Naive thymus-derived CD4-positive, alpha-beta T cell (primary cell): Measurements from ENCODE around the gene CCDC47. TPM values are rescaled to one million over a fixed set of nuclear protein-coding genes. Genes with fewer than 3 reads are reported as not detected.
A peak's percentile ranks its signal among the peaks of the same experiment; 100 is the strongest.
"Not testable (repeated sequence)": the region's sequence is repeated elsewhere in the genome, so short reads cannot be mapped to it uniquely, and the experiment has no call there.

ENCODE experiments used
- ATAC-seq: fragments of 150-1000 bp; cut with Tn5 transposase; 2 replicates; pipeline ENCODE4 v1.10.0; 2021; ENCODE audit warnings: mild to moderate bottlenecking, moderate library complexity
- CTCF ChIA-PET: fragments of 350-600 bp; sonication (Branson Sonifier 250); formaldehyde crosslinking; loops from one replicate; lab custom pipeline; 2021; ENCODE audit warnings: antibody characterized with exemption; lab: Charles Lee
- POLR2A ChIA-PET: fragments of 350-600 bp; sonication (Branson Sonifier 250); formaldehyde crosslinking; loops from one replicate; lab custom pipeline; 2021; ENCODE audit warnings: antibody characterized with exemption, inconsistent platforms; lab: Charles Lee
- DNase-seq, 9 donors: peaks; one replicate each; pipeline versions ENCODE4 v3.0.0 to v3.0.0-alpha.2; 2020 to 2022; ENCODE audit warnings: mixed read lengths in 1 of 9
- H3K27ac ChIP-seq: one replicate; pipeline ENCODE4 v1.7.0; 2013; ENCODE audit warnings: mild to moderate bottlenecking, low read depth, low read length, moderate library complexity
- H3K27me3 ChIP-seq, 2 donors: one replicate each; pipeline ENCODE4 v1.7.0; 2013; ENCODE audit warnings: low read length in 2 of 2, mild to moderate bottlenecking in 2 of 2, moderate library complexity in 2 of 2; ENCODE audit not compliant: control insufficient read depth in 2 of 2, insufficient read depth in 2 of 2
- H3K36me3 ChIP-seq, 3 experiments: 1 replicate in 2 of 3; 2 replicates in 1 of 3; pipeline ENCODE4 v1.7.0; 2013; ENCODE audit warnings: low read length in 3 of 3, mild to moderate bottlenecking in 3 of 3, moderate library complexity in 1 of 3; ENCODE audit not compliant: insufficient read depth in 3 of 3, control insufficient read depth in 2 of 3
- H3K4me1 ChIP-seq, 2 donors: one replicate each; pipeline ENCODE4 v1.7.0; 2013; ENCODE audit warnings: low read length in 2 of 2, mild to moderate bottlenecking in 2 of 2, moderate library complexity in 1 of 2; ENCODE audit not compliant: control insufficient read depth in 2 of 2, insufficient read depth in 2 of 2
- H3K4me3 ChIP-seq: 2 replicates; pipeline ENCODE4 v1.7.0; 2013; ENCODE audit warnings: mild to moderate bottlenecking, low read length
- H3K9me3 ChIP-seq, 3 experiments: 1 replicate in 2 of 3; 2 replicates in 1 of 3; pipeline ENCODE4 v1.7.0; 2013; ENCODE audit warnings: low read length in 3 of 3; ENCODE audit not compliant: control insufficient read depth in 2 of 3
- H3K27ac Mint-ChIP-seq, 9 donors: one replicate each; pipeline ENCODE4 v1.8.0; 2020 to 2022; ENCODE audit warnings: mixed read lengths in 9 of 9, mild to moderate bottlenecking in 8 of 9, moderate library complexity in 5 of 9, inconsistent platforms in 2 of 9
- H3K27me3 Mint-ChIP-seq, 5 donors: one replicate each; pipeline ENCODE4 v1.8.0; 2021 to 2022; ENCODE audit warnings: mixed read lengths in 5 of 5, mild to moderate bottlenecking in 1 of 5
- H3K36me3 Mint-ChIP-seq, 5 donors: one replicate each; pipeline ENCODE4 v1.8.0; 2020 to 2022; ENCODE audit warnings: mixed read lengths in 5 of 5, mild to moderate bottlenecking in 3 of 5, inconsistent platforms in 1 of 5
- H3K4me1 Mint-ChIP-seq, 7 donors: one replicate each; pipeline ENCODE4 v1.8.0; 2020 to 2022; ENCODE audit warnings: mixed read lengths in 7 of 7, mild to moderate bottlenecking in 3 of 7, inconsistent platforms in 1 of 7
- H3K4me3 Mint-ChIP-seq, 10 donors: one replicate each; pipeline ENCODE4 v1.8.0; 2020 to 2022; ENCODE audit warnings: mild to moderate bottlenecking in 10 of 10, mixed read lengths in 10 of 10, moderate library complexity in 6 of 10, inconsistent platforms in 2 of 10
- H3K9me3 Mint-ChIP-seq, 11 donors: one replicate each; pipeline ENCODE4 v1.8.0; 2020 to 2022; ENCODE audit warnings: mixed read lengths in 11 of 11, mild to moderate bottlenecking in 4 of 11, inconsistent platforms in 1 of 11, moderate library complexity in 1 of 11
- intact Hi-C, 2 donors: fragments of 100-400 bp; cut with micrococcal nuclease; formaldehyde crosslinking; loops; one replicate each; pipeline ENCODE4 v1.15.1; 2023
- polyA plus RNA-seq, 2 donors: library from polyadenylated mRNA; unstranded; fragments of 300-500 nt; fragmentation: Illumina TruSeq; gene quantifications; one replicate each; pipeline ENCODE4 v1.2.3, GENCODE V29; 2021
- total RNA-seq, 6 experiments: library from RNA in 5 of 6; stranded (reverse) in 5 of 6; gene quantifications; 1 replicate in 5 of 6; 2 replicates in 1 of 6; pipeline ENCODE4 v1.2.3 and lab custom pipeline; 2021 to 2026

The CCDC47 gene
- total and polyA plus RNA-seq, 7 experiments from 2014 or later = 31.8 to 62.9 (median 34.7) TPM

- Histone ChIP-seq H3K27me3 (no peaks in the 10 kb centered on the region), H3K27ac (peak overlapping the region; percentile 96), H3K9me3 (no peaks in the 10 kb centered on the region), H3K36me3 (peaks cover 0 to 1% (median under 1%) of the 10 kb centered on the region in 3 experiments), H3K4me1 (peaks cover 0 to 8% of the 10 kb centered on the region in 2 donors), H3K4me3 (peak overlapping the region; percentile 74)
- Mint-ChIP-seq H3K36me3 (peaks cover 0 to 4% (median 0%) of the 10 kb centered on the region in 5 donors), H3K4me3 (peak overlapping the region; percentile 83 to 98 (median 89)), H3K27ac (peak overlapping the region; percentile 88 to 99 (median 93)), H3K4me1 (peaks cover 6 to 35% (median 24%) of the 10 kb centered on the region in 7 donors), H3K9me3 (peaks cover 0 to under 1% (median 0%) of the 10 kb centered on the region in 11 donors), H3K27me3 (no peaks in the 10 kb centered on the region)
- intact Hi-C loops = loop anchor here (1.0 to 2.0 kb wide), 9 partner anchors 12 to 190 kb away; partner anchors contain the start of genes CCDC47 (in 2 of the 2), DCAF7 (in 2 of the 2), FTSJ3 (in 2 of the 2) and MAP3K3 (in 2 of the 2)
- ATAC-seq = no peak
- POLR2A ChIA-PET = interaction anchor here (0.9 to 9.0 kb wide), 10 partner anchors 10 to 147 kb away, joined by 3 to 129 read pairs (median 5); partner anchors contain the start of genes CCDC47, DDX42, LIMD2 and MAP3K3
- DNase-seq = peak in 4 of 9 donors; percentile 9 to 19 (median 14)
- CTCF ChIA-PET = interaction anchor here (0.8 to 0.9 kb wide), 3 partner anchors 30 to 90 kb away, joined by 3 to 4 read pairs (median 3); no protein-coding TSS in a partner anchor
These were observed 32.8 kb downstream of the CCDC47 start for GRCh38 chr17:63740464-63741142.

GRCh38 chr17:63735691-63736090 is 37.7 kb downstream of the CCDC47 start:
- H3K27ac Mint-ChIP-seq = peak overlapping the region in 4 of 9 donors; percentile 12 to 56 (median 40)
- ATAC-seq (no peak), DNase-seq (no peak)
- ChIA-PET CTCF (no interaction called here), POLR2A (interaction anchor here (0.7 to 9.0 kb wide), 7 partner anchors 10 to 40 kb away, joined by 3 to 129 read pairs (median 5); partner anchors contain the start of genes CCDC47, DDX42 and LIMD2)
- H3K27me3 Mint-ChIP-seq = no peaks in the 10 kb centered on the region
- H3K36me3 Mint-ChIP-seq = peaks cover 0 to 4% (median 0%) of the 10 kb centered on the region in 5 donors
- H3K4me3 Mint-ChIP-seq = no peak overlapping the region
- H3K4me1 ChIP-seq = peaks cover 0 to 4% of the 10 kb centered on the region in 2 donors
- peaks cover 5 to 35% (median 26%) of the 10 kb centered on the region in 7 donors for H3K4me1 Mint-ChIP-seq
- H3K27me3 ChIP-seq = no peaks in the 10 kb centered on the region
- no peaks in the 10 kb centered on the region for H3K9me3 ChIP-seq
- no peak overlapping the region for H3K4me3 ChIP-seq
- H3K27ac ChIP-seq = no peak overlapping the region
- H3K9me3 Mint-ChIP-seq = peaks cover 0 to 2% (median 0%) of the 10 kb centered on the region in 11 donors
- intact Hi-C loops = no loop called here
- no peaks in the 10 kb centered on the region for H3K36me3 ChIP-seq

- intact Hi-C loops = loop anchor here in 1 of 2 donors (2.0 kb wide), 1 partner anchor 18 kb away; the partner anchor contains the start of gene STRADA
These were observed 51.0 kb downstream of the CCDC47 start for GRCh38 chr17:63722403-63722802.

DNA sequence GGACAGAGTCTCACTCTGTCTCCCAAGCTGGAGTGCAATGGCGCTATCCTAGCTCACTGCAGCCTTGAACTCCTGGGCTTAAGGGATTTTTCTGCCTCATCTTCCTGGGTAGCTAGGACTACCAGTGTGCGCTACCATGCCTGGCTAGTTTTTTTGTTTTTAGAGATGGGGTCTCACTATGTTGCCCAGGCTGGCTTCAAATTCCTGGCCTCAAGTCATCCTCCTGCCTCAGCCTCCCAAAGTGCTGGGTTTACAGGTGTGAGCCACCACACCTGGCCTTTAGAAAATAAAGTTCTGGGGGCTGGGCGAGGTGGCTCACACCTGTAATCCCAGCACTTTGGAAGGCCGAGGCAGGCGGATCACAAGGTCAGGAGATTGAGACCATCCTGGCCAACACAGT is 53.2 kb downstream of the CCDC47 start:
- H3K27ac Mint-ChIP-seq, H3K4me3 Mint-ChIP-seq, H3K4me1 ChIP-seq, intact Hi-C loops, H3K9me3 ChIP-seq, DNase-seq, H3K4me3 ChIP-seq, H3K36me3 ChIP-seq, H3K27me3 Mint-ChIP-seq, ATAC-seq, H3K9me3 Mint-ChIP-seq, H3K27ac ChIP-seq, H3K27me3 ChIP-seq: not testable (repeated sequence)
- ChIA-PET POLR2A (interaction anchor here (1.0 to 19.5 kb wide), 4 partner anchors 10 to 25 kb away, joined by 3 to 810 read pairs (median 6); partner anchors contain the start of gene LIMD2), CTCF (interaction anchor here (0.6 to 1.3 kb wide), 2 partner anchors 10 to 107 kb away, joined by 3 to 4 read pairs; no protein-coding TSS in a partner anchor)
- Mint-ChIP-seq H3K4me1 (peaks cover 0 to 11% (median 7%) of the 10 kb centered on the region in 7 donors), H3K36me3 (peaks cover 0 to 12% (median 5%) of the 10 kb centered on the region in 5 donors)

More at GRCh38 chr17:63722403-63722802, 51.0 kb downstream of the CCDC47 start:
- Histone ChIP-seq H3K4me1 (no peaks in the 10 kb centered on the region), H3K9me3 (no peaks in the 10 kb centered on the region), H3K36me3 (peaks cover 0 to 8% (median 0%) of the 10 kb centered on the region in 3 experiments), H3K27me3 (no peaks in the 10 kb centered on the region), H3K4me3 (no peak overlapping the region), H3K27ac (no peak overlapping the region)
- DNase-seq = no peak
- Mint-ChIP-seq H3K27me3 (no peaks in the 10 kb centered on the region), H3K36me3 (peaks cover 0 to 13% (median 8%) of the 10 kb centered on the region in 5 donors), H3K4me3 (no peak overlapping the region), H3K9me3 (no peaks in the 10 kb centered on the region), H3K27ac (no peak overlapping the region), H3K4me1 (peaks cover 0 to 7% (median 2%) of the 10 kb centered on the region in 7 donors)
- no peak for ATAC-seq
- ChIA-PET POLR2A (interaction anchor here (0.9 to 19.5 kb wide), 4 partner anchors 9 to 27 kb away, joined by 4 to 810 read pairs (median 14); no protein-coding TSS in a partner anchor), CTCF (interaction anchor here (0.6 kb wide), 1 partner anchor 122 kb away, joined by 6 read pairs; no protein-coding TSS in a partner anchor)

DNA sequence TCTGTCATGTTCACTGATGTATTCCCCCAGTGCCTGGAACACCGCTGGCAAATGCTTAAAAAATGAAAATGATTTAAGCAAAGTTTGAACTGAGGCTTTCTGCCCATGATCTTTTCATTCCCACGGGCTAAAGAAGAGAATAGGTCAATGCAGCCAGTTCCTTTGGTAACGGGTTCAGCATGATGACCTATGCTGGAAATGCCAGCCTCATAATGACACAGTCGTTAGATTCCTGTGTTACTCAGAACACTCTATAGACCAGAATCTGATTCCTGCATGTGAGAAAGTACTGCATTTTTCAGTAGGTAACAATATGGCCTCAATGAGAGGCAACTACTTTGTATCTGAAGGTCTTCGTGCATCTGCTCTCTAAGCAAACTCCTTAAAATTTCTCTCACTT is 54.4 kb downstream of the CCDC47 start:
- Histone ChIP-seq H3K4me1 (no peaks in the 10 kb centered on the region), H3K27me3 (no peaks in the 10 kb centered on the region), H3K9me3 (no peaks in the 10 kb centered on the region), H3K36me3 (peaks cover 0 to 13% (median 0%) of the 10 kb centered on the region in 3 experiments), H3K27ac (no peak overlapping the region), H3K4me3 (no peak overlapping the region)
- no peak for ATAC-seq
- ChIA-PET CTCF (interaction anchor here (1.3 kb wide), 1 partner anchor 9 kb away, joined by 4 read pairs; no protein-coding TSS in a partner anchor), POLR2A (interaction anchor here (1.0 to 19.5 kb wide), 3 partner anchors 14 to 23 kb away, joined by 5 to 810 read pairs (median 47); partner anchors contain the start of gene LIMD2)
- Mint-ChIP-seq H3K4me1 (peaks cover 0 to 11% (median 7%) of the 10 kb centered on the region in 7 donors), H3K36me3 (peaks cover 0 to 11% (median 5%) of the 10 kb centered on the region in 5 donors), H3K4me3 (no peak overlapping the region), H3K9me3 (no peaks in the 10 kb centered on the region), H3K27me3 (no peaks in the 10 kb centered on the region), H3K27ac (peak overlapping the region in 3 of 9 donors; percentile 8 to 65 (median 48))
- DNase-seq = no peak
- intact Hi-C loops = no loop called here

DNA sequence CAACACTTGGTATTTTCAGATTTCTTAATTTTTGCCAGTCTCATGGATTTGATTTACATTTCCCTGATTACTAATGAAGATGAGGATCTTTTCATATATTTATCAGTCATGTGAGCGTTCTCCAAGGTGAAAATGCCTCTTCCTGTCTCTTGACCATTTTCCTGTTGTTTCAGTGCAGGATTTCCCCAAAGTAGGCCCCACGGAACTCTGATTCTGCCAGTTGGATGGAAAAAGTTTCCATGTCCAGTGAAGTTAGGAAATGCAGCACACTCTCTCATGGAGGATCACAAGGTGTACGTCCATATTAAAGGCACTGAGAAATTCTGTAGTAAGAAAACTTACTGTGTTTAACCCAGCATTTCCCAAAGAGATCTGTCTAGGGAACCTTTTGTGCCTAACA is 57.0 kb downstream of the CCDC47 start:
- no peaks in the 10 kb centered on the region for H3K4me1 ChIP-seq
- H3K36me3 Mint-ChIP-seq = peaks cover 0 to 20% (median 10%) of the 10 kb centered on the region in 5 donors
- H3K27ac ChIP-seq = no peak overlapping the region
- H3K9me3 ChIP-seq = no peaks in the 10 kb centered on the region
- intact Hi-C loops = no loop called here
- ChIA-PET POLR2A (interaction anchor here (2.4 to 19.5 kb wide), 3 partner anchors 10 to 21 kb away, joined by 10 to 810 read pairs (median 47); partner anchors contain the start of gene LIMD2), CTCF (no interaction called here)
- peak overlapping the region in 5 of 9 donors; percentile 34 to 76 (median 49) for H3K27ac Mint-ChIP-seq
- no peaks in the 10 kb centered on the region for H3K27me3 ChIP-seq
- peaks cover 0 to 9% (median 3%) of the 10 kb centered on the region in 7 donors for H3K4me1 Mint-ChIP-seq
- H3K9me3 Mint-ChIP-seq = no peaks in the 10 kb centered on the region
- peaks cover 0 to 22% (median 8%) of the 10 kb centered on the region in 3 experiments for H3K36me3 ChIP-seq
- no peaks in the 10 kb centered on the region for H3K27me3 Mint-ChIP-seq
- H3K4me3 Mint-ChIP-seq = no peak overlapping the region
- ATAC-seq (no peak), DNase-seq (no peak)
- no peak overlapping the region for H3K4me3 ChIP-seq
